Measurements from ENCODE around the gene IL23R. TPM values are rescaled to one million over a fixed set of nuclear protein-coding genes. Genes with fewer than 3 reads are reported as not detected.
A peak's percentile ranks its signal among the peaks of the same experiment; 100 is the strongest.
"Not testable (repeated sequence)": the region's sequence is repeated elsewhere in the genome, so short reads cannot be mapped to it uniquely, and the experiment has no call there.

IL23R gene
- total and polyA plus RNA-seq, 8 donors = 0.06 to 0.31 (median 0.13) TPM; not detected in 3

DNA sequence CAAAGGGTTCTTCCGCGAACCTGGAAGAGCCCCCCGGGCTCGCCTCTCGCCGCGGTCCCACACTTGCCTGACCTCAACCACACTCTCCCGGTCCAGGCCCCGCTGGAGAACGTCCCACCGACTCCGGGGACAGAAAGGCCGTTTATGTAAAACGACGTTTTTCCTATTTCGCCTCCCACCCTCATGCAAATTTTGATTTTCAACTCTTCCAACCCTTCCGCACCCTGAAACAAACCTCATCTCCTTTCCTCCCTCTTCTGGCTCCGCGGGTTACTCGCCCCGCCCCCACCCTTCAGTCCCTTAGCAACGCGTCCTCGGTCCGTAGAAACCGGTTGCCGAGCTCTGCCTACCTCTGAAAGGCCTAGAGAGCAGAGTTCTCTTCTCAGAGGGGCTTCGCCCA, 31.6 kb upstream of the IL23R start, which contains the start of gene C1orf141:
C1orf141 (minus strand) TSS at position 276 of the 400 bp plus-strand sequence. CDS start 7,730 bp downstream, outside the sequence.
- Histone ChIP-seq H3K36me3 (no peaks in the 10 kb centered on the region), H3K27me3 (peaks cover 0 to 14% of the 10 kb centered on the region in 2 donors), H3K27ac (no peak within 1 kb of the TSS), H3K4me3 (no peak within 1 kb of the TSS), H3K9me3 (no peaks in the 10 kb centered on the region), H3K4me1 (peaks cover 0 to 11% of the 10 kb centered on the region in 2 donors)
- peak; percentile 55 for ATAC-seq
- intact Hi-C loops (cut with DNase I) = no loop called here
- peak in 2 of 4 donors; percentile 26 to 69 for DNase-seq
- TF ChIP-seq, protein P1, sequence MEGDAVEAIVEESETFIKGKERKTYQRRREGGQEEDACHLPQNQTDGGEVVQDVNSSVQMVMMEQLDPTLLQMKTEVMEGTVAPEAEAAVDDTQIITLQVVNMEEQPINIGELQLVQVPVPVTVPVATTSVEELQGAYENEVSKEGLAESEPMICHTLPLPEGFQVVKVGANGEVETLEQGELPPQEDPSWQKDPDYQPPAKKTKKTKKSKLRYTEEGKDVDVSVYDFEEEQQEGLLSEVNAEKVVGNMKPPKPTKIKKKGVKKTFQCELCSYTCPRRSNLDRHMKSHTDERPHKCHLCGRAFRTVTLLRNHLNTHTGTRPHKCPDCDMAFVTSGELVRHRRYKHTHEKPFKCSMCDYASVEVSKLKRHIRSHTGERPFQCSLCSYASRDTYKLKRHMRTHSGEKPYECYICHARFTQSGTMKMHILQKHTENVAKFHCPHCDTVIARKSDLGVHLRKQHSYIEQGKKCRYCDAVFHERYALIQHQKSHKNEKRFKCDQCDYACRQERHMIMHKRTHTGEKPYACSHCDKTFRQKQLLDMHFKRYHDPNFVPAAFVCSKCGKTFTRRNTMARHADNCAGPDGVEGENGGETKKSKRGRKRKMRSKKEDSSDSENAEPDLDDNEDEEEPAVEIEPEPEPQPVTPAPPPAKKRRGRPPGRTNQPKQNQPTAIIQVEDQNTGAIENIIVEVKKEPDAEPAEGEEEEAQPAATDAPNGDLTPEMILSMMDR (IDR thresholded peaks at IDR 0.05) = no peak

DNA sequence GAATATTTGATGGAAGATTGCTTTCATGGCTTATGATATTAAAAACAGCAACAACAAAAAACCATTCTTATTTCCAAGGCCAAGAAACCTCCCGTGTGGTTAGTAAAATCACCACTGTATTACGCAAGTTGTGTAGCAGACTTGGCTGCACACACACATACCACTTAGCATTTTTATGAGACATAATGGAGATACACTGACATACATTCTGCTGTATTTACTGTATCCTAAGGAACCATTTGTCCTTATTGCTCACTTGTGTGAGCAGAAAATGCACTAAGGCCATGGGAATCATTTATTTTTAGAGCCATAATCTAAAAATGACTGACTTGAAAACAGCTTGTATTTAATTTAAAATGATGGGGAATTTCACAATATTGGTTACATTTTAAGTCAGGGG, 30.9 kb upstream of the IL23R start:
- peak; percentile 69 for ATAC-seq
- H3K36me3 ChIP-seq = no peaks in the 10 kb centered on the region

DNA sequence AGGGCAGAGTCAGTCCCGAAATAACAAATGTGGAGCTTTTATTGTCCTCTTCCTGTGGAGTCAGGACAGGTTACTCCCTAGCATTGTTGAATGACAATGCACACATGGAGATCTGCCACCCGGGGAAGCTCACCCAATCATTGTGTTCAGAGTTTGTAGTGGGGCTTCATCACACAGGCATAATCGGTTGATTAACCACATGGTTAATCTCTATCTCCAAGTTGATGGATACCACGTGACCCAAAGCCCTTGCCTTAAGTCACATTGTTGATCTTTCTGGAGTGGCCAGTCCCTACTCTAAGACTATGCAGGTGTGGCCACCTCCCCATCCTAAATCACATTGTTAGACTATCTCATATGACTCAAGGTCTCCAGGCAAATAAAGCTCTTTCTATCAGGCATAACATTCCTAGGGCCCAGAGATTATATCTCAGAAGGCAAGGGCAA, 28.9 kb upstream of the IL23R start:
- Histone ChIP-seq H3K9me3 (no peaks in the 10 kb centered on the region), H3K4me3 (no peak overlapping the region), H3K36me3 (no peaks in the 10 kb centered on the region), H3K27me3 (peaks cover 0 to 14% of the 10 kb centered on the region in 2 donors), H3K27ac (no peak overlapping the region), H3K4me1 (peaks cover 0 to 11% of the 10 kb centered on the region in 2 donors)
- peak; percentile 64 for ATAC-seq
- no peak for DNase-seq
- TF ChIP-seq, protein P1 (IDR thresholded peaks at IDR 0.05) = no peak
- intact Hi-C loops (cut with DNase I) = no loop called here

More for the DNA sequence above, 30.9 kb upstream of the IL23R start:
- H3K27ac ChIP-seq = no peak overlapping the region
- no peak overlapping the region for H3K4me3 ChIP-seq
- peaks cover 0 to 14% of the 10 kb centered on the region in 2 donors for H3K27me3 ChIP-seq
- no peaks in the 10 kb centered on the region for H3K9me3 ChIP-seq
- intact Hi-C loops (cut with DNase I) = no loop called here
- DNase-seq = peak in 2 of 4 donors; percentile 59 to 84
- TF ChIP-seq, protein P1 (IDR thresholded peaks at IDR 0.05) = no peak
- peaks cover 0 to 11% of the 10 kb centered on the region in 2 donors for H3K4me1 ChIP-seq

DNA sequence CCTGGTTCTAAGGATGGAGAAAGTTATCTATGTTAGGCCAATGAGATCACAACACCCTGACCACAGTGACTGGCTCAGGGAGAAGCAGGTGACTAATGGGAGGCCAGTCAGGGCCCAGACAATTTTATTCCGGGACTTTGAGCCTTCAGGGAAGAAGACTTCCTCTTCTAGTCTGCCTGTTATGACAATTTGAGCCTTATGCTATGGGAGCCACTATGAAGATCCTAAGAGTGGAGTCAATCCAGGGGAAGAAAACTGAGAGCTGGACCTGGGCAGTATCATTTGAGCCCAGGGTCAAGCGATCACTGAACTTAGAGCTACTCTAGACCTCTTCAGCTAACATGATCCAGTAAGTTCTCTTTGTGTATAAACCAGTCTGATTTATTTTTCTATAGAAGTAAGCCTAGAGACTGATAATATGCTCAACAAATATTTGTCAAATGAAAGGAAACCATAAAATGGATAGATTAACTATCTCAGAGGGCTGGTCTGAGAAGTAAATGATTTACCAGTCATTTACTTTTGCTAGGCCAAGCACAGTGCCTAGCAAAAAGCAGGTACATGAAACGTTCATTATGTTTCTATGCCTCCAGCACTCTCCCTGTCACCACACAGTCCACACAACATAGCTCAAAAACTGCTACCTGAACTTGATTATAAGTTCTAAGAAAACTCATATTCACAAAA, 27.3 kb upstream of the IL23R start:
- DNase-seq = no peak
- H3K4me1 ChIP-seq = peaks cover 0 to 11% of the 10 kb centered on the region in 2 donors
- H3K4me3 ChIP-seq = no peak overlapping the region
- H3K36me3 ChIP-seq = no peaks in the 10 kb centered on the region
- peaks cover 0 to 13% of the 10 kb centered on the region in 2 donors for H3K27me3 ChIP-seq
- no peak for ATAC-seq
- intact Hi-C loops (cut with DNase I) = no loop called here
- TF ChIP-seq, protein P1 (IDR thresholded peaks at IDR 0.05) = no peak
- no peaks in the 10 kb centered on the region for H3K9me3 ChIP-seq
- no peak overlapping the region for H3K27ac ChIP-seq

DNA sequence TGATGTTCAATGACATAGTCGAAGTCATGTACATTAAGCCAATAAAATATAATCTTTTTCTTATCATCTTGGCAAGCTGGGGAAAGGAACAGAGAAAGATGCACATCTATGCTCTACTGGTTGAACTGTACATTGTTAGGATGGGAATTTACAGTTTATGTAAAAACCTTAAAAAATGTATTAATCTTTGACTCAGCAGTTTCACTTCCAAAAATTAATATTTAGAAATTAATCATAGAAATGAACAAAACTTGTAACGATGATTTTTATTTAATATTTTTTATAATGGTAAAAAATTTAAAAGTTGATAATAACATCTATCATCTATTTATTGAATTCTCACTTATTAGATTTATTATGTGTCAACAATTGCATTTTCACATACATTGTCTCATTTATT, 25.8 kb upstream of the IL23R start:
- no peak for DNase-seq

DNA sequence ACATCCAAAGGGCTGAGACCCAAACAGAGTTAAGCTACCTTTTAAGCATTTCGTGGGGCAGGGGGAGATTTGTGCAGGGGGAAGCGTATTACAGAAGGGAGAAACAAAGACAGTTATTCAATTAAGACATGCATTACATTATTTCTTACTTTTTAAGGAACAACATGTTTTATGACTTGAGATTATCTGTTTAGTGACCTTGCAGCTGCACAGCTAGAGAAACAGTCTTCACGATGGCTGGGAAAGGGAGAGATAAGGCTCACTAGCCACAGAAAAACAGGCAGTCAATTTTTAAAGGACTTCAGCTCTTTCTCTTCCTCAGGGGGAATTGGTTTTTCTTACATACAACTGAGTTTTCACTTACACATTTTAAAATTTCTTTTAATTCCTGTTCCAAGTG, 24.4 kb upstream of the IL23R start:
- H3K9me3 ChIP-seq, H3K27ac ChIP-seq, DNase-seq, H3K4me3 ChIP-seq, H3K27me3 ChIP-seq, H3K4me1 ChIP-seq, H3K36me3 ChIP-seq, ATAC-seq: not testable (repeated sequence)
- intact Hi-C loops (cut with DNase I) = loop anchor here in 1 of 2 donors (10.0 kb wide), 1 partner anchor 137 kb away; no protein-coding TSS in a partner anchor

More for the DNA sequence above, 25.8 kb upstream of the IL23R start:
- TF ChIP-seq, protein P1 (IDR thresholded peaks at IDR 0.05) = no peak
- no peaks in the 10 kb centered on the region for H3K9me3 ChIP-seq
- H3K4me3 ChIP-seq = no peak overlapping the region
- H3K36me3 ChIP-seq = no peaks in the 10 kb centered on the region
- no peaks in the 10 kb centered on the region for H3K27me3 ChIP-seq
- intact Hi-C loops (cut with DNase I) = loop anchor here in 1 of 2 donors (10.0 kb wide), 1 partner anchor 136 kb away; no protein-coding TSS in a partner anchor
- peaks cover 0 to under 1% of the 10 kb centered on the region in 2 donors for H3K4me1 ChIP-seq
- no peak for ATAC-seq
- no peak overlapping the region for H3K27ac ChIP-seq
